Neural cell (in vitro differentiated cells): Measurements from ENCODE around the gene PNMA6A. TPM values are rescaled to one million over a fixed set of nuclear protein-coding genes. Genes with fewer than 3 reads are reported as not detected.

Source experiments
- H2AFZ ChIP-seq: fragments of 200-600, 300-800 bp; sonication (generic), shearing (Covaris generic); 2 replicates; pipeline ENCODE4 v1.6.0; 2014; ENCODE audit warnings: low read depth, mild to moderate bottlenecking, antibody characterized with exemption, low read length, moderate library complexity
- H3F3A ChIP-seq: fragments of 200-600 bp; shearing (Covaris generic); 2 replicates; pipeline ENCODE4 v1.6.1; 2016; ENCODE audit warnings: mild to moderate bottlenecking, moderate library complexity, mixed read lengths, antibody characterized with exemption, low read length; ENCODE audit not compliant: insufficient read depth, poor library complexity, severe bottlenecking
- H3K27ac ChIP-seq: fragments of 200-600, 300-800 bp; sonication (generic), shearing (Covaris generic); 2 replicates; pipeline ENCODE4 v1.5.1; 2014; ENCODE audit warnings: mild to moderate bottlenecking, low read length, moderate library complexity
- H3K27me3 ChIP-seq: fragments of 300-800, 200-600 bp; sonication (generic), shearing (Covaris generic); 2 replicates; pipeline ENCODE4 v1.6.0; 2014; ENCODE audit warnings: mild to moderate bottlenecking, low read depth, low read length, moderate library complexity; ENCODE audit not compliant: insufficient read depth
- H3K36me3 ChIP-seq: fragments of 300-800, 200-600 bp; sonication (generic), shearing (Covaris generic); 2 replicates; pipeline ENCODE4 v1.5.1; 2014; ENCODE audit warnings: mild to moderate bottlenecking, antibody characterized with exemption, low read length, moderate library complexity; ENCODE audit not compliant: insufficient read depth
- H3K4me2 ChIP-seq: fragments of 300-800, 200-600 bp; sonication (generic), shearing (Covaris generic); 2 replicates; pipeline ENCODE4 v1.6.0; 2014; ENCODE audit warnings: mild to moderate bottlenecking, low read length
- H3K4me3 ChIP-seq: fragments of 300-800, 200-600 bp; sonication (generic), shearing (Covaris generic); 2 replicates; pipeline ENCODE4 v1.5.1; 2014; ENCODE audit warnings: mild to moderate bottlenecking, low read length, moderate library complexity
- H3K79me2 ChIP-seq: fragments of 200-600 bp; shearing (Covaris generic); replicated peaks from 2 replicates; pipeline ENCODE4 v1.6.0; 2014; ENCODE audit warnings: mild to moderate bottlenecking, low read length, moderate library complexity; ENCODE audit not compliant: insufficient read depth
- H3K9ac ChIP-seq: fragments of 300-800, 200-600 bp; sonication (generic), shearing (Covaris generic); 2 replicates; pipeline ENCODE4 v1.6.1; 2016; ENCODE audit warnings: mild to moderate bottlenecking, low read length, mixed read lengths
- H3K9me2 ChIP-seq: fragments of 200-600 bp; shearing (Covaris generic); 2 replicates; pipeline ENCODE4 v1.6.1; 2016; ENCODE audit warnings: mild to moderate bottlenecking, low read length, mixed read lengths; ENCODE audit not compliant: insufficient read depth
- H3K9me3 ChIP-seq: fragments of 200-600, 300-800 bp; sonication (generic), shearing (Covaris generic); 2 replicates; pipeline ENCODE4 v1.6.1; 2016; ENCODE audit warnings: mild to moderate bottlenecking, mixed run types, low read length, moderate library complexity, mixed read lengths
- H4K20me1 ChIP-seq: fragments of 200-600 bp; shearing (Covaris generic); 2 replicates; pipeline ENCODE4 v1.6.1; 2016; ENCODE audit warnings: mild to moderate bottlenecking, mixed run types; ENCODE audit not compliant: insufficient read depth
- CTCF ChIP-seq: fragments of 450-650 bp; IDR thresholded peaks from 2 replicates; pipeline ENCODE4 v1.5.1; 2014; ENCODE audit warnings: antibody characterized with exemption, mild to moderate bottlenecking, moderate library complexity; ENCODE audit not compliant: poor library complexity, severe bottlenecking
- EP300 ChIP-seq: fragments of 450-650 bp; conservative IDR thresholded peaks from 2 replicates; pipeline ENCODE4 v1.6.1; 2014; ENCODE audit warnings: antibody characterized with exemption, mild to moderate bottlenecking, moderate library complexity; ENCODE audit not compliant: poor library complexity, severe bottlenecking
- EZH2 ChIP-seq: fragments of 200-600, 300-800 bp; shearing (Covaris generic), sonication (generic); IDR thresholded peaks from 2 replicates; pipeline ENCODE4 v1.6.1; 2014; ENCODE audit warnings: antibody characterized with exemption, low read length, borderline replicate concordance, mild to moderate bottlenecking; ENCODE audit not compliant: insufficient read depth, poor library complexity, severe bottlenecking
- MXI1 ChIP-seq: fragments of 450-650 bp; conservative IDR thresholded peaks from 2 replicates; pipeline ENCODE4 v1.6.1; 2014; ENCODE audit warnings: antibody characterized with exemption, mild to moderate bottlenecking; ENCODE audit not compliant: poor library complexity, severe bottlenecking
- POLR2AphosphoS5 ChIP-seq: IDR thresholded peaks from 2 replicates; pipeline ENCODE4 v1.6.1; 2012
- RAD21 ChIP-seq: fragments of 450-650 bp; conservative IDR thresholded peaks from 2 replicates; pipeline ENCODE4 v1.6.1; 2014; ENCODE audit warnings: antibody characterized with exemption, mild to moderate bottlenecking, moderate library complexity
- REST ChIP-seq: IDR thresholded peaks from 2 replicates; pipeline ENCODE4 v1.6.1; 2012; ENCODE audit warnings: borderline replicate concordance
- SMC3 ChIP-seq: fragments of 450-650 bp; conservative IDR thresholded peaks from 2 replicates; pipeline ENCODE4 v1.6.1; 2014; ENCODE audit warnings: antibody characterized with exemption, mild to moderate bottlenecking, moderate library complexity; ENCODE audit not compliant: poor library complexity
- TAF1 ChIP-seq: IDR thresholded peaks from 2 replicates; pipeline ENCODE4 v1.6.1; 2012; ENCODE audit warnings: low read depth
- polyA plus RNA-seq: library from polyadenylated mRNA; depleted of rRNA; stranded (reverse); fragments of >200 nt; gene quantifications from 2 replicates; pipeline ENCODE4 v1.2.3, GENCODE V29; 2014

Gene PNMA6A
- polyA plus RNA-seq, 1 donor from 2014 or later, result 11.3 TPM

GRCh38 chrX:153061732-153062131, 10.5 kb upstream of the PNMA6A start:
- H4K20me1 ChIP-seq, result no peaks in the 10 kb centered on the region
- no peak overlapping the region for H3K27ac ChIP-seq
- no peaks in the 10 kb centered on the region for H3K27me3 ChIP-seq
- no peaks in the 10 kb centered on the region for H3K9me3 ChIP-seq
- no peaks in the 10 kb centered on the region for H3F3A ChIP-seq
- no peaks in the 10 kb centered on the region for H3K36me3 ChIP-seq
- H3K79me2 ChIP-seq, result no peaks in the 10 kb centered on the region
- H3K4me2 ChIP-seq, result no peak overlapping the region
- no peak overlapping the region for H3K4me3 ChIP-seq
- H3K9ac ChIP-seq, result no peak overlapping the region
- no peaks in the 10 kb centered on the region for H3K9me2 ChIP-seq
- H2AFZ ChIP-seq, result no peak overlapping the region
- TF ChIP-seq REST (no peak), SMC3 (no peak), EP300 (no peak), MXI1 (no peak), RAD21 (no peak), CTCF (no peak), EZH2 (no peak), POLR2AphosphoS5 (no peak), TAF1 (no peak)

DNA sequence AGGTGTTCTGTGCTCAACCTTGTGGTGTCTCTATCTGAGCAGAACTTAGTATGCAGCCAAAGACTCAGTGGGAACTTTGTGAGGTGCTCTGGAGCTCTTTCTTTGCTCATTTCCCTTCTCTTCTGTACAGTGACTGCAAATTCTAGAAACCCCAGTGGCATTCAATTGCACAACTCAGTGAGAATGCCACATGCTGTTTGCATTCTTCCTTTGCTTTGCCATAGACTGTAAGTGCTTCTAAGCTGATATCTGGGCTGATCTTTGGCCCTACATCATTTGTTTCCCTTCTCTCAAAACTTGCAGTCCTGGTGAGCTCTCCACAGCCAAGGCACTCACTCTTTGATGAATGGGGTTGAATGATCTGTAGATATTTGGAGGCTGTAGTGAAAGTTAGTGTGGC, 8.9 kb upstream of the PNMA6A start:
- Histone ChIP-seq H3K9ac (no peak overlapping the region), H3K36me3 (no peaks in the 10 kb centered on the region), H4K20me1 (no peaks in the 10 kb centered on the region), H3K9me2 (no peaks in the 10 kb centered on the region), H3K4me3 (no peak overlapping the region), H2AFZ (no peak overlapping the region), H3K4me2 (no peak overlapping the region), H3K79me2 (no peaks in the 10 kb centered on the region), H3F3A (no peaks in the 10 kb centered on the region), H3K27me3 (no peaks in the 10 kb centered on the region), H3K9me3 (no peaks in the 10 kb centered on the region), H3K27ac (no peak overlapping the region)
- no peak for TF ChIP-seq EZH2
- no peak for TF ChIP-seq EP300
- TF ChIP-seq REST, result no peak
- TF ChIP-seq SMC3, result no peak
- no peak for TF ChIP-seq CTCF
- no peak for TF ChIP-seq RAD21
- no peak for TF ChIP-seq MXI1
- TF ChIP-seq POLR2AphosphoS5, result no peak
- no peak for TF ChIP-seq TAF1
